ENCODE results near the gene PTGER1. TPM values are rescaled to one million over a fixed set of nuclear protein-coding genes. Genes with fewer than 3 reads are reported as not detected.

The PTGER1 gene
- total and polyA plus RNA-seq, 9 of the 15 experiments (the other 6 are each of a cell fraction or from before 2014, with no cell fraction given): 0.06 to 0.36 (median 0.31) TPM; not detected in 5

- TF ChIP-seq CEBPG (CRISPR knock-in tag; IDR thresholded peaks at IDR 0.05) (peak; percentile 85), CEBPG (tag; conservative IDR thresholded peaks at IDR 0.05 in 1 of 2, IDR thresholded peaks at IDR 0.05 in 1 of 2) (peak; percentile 80 to 83), ZNF165 (CRISPR knock-in tag; IDR thresholded peaks at IDR 0.05; ENCODE audit: borderline replicate concordance) (no peak), ZNF197 (CRISPR knock-in tag; IDR thresholded peaks at IDR 0.05; ENCODE audit: low read depth) (no peak), PKNOX1 (IDR thresholded peaks at IDR 0.05) (peak; percentile 69), ZBTB1 (CRISPR knock-in tag; IDR thresholded peaks at IDR 0.05; ENCODE audit: borderline replicate concordance, low read depth) (no peak), ZHX1 (conservative IDR thresholded peaks at IDR 0.05; ENCODE audit: low read length) (no peak), PPARD (CRISPR knock-in tag; IDR thresholded peaks at IDR 0.05) (no peak), ZNF583 (CRISPR knock-in tag; IDR thresholded peaks at IDR 0.05) (no peak), ARID3B (CRISPR knock-in tag; IDR thresholded peaks at IDR 0.05; ENCODE audit: borderline replicate concordance) (no peak), THRAP3 (IDR thresholded peaks at IDR 0.05; ENCODE audit: borderline replicate concordance) (0 out of 2 replicates have a peak, but pooled peaks have one; percentile 38), ZNF507 (tag; conservative IDR thresholded peaks at IDR 0.05) (no peak), NFIX (CRISPR knock-in tag; IDR thresholded peaks at IDR 0.05; ENCODE audit: low read depth) (no peak), TAL1 (IDR thresholded peaks at IDR 0.05) (no peak), HNRNPK (IDR thresholded peaks at IDR 0.05; ENCODE audit: low read depth, low read length, poor library complexity, severe bottlenecking) (no peak), ZNF551 (CRISPR knock-in tag; IDR thresholded peaks at IDR 0.05) (no peak), MCM7 (IDR thresholded peaks at IDR 0.05) (no peak), PHF20 (IDR thresholded peaks at IDR 0.05; ENCODE audit: partially characterized antibody) (no peak), DPF2 (IDR thresholded peaks at IDR 0.05) (peak; percentile 77), ZNF41 (CRISPR knock-in tag; conservative IDR thresholded peaks at IDR 0.05) (no peak), KAT2B (IDR thresholded peaks at IDR 0.05; ENCODE audit: low read depth, low read length) (no peak), NFATC3 (IDR thresholded peaks at IDR 0.05) (0 out of 2 replicates have a peak, but pooled peaks have one; percentile 18)
- TF ChIP-seq, protein P1, sequence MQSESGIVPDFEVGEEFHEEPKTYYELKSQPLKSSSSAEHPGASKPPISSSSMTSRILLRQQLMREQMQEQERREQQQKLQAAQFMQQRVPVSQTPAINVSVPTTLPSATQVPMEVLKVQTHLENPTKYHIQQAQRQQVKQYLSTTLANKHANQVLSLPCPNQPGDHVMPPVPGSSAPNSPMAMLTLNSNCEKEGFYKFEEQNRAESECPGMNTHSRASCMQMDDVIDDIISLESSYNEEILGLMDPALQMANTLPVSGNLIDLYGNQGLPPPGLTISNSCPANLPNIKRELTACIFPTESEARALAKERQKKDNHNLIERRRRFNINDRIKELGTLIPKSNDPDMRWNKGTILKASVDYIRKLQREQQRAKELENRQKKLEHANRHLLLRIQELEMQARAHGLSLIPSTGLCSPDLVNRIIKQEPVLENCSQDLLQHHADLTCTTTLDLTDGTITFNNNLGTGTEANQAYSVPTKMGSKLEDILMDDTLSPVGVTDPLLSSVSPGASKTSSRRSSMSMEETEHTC (IDR thresholded peaks at IDR 0.05): no peak
Measured at GRCh38 chr19:14510311-14511228, 35.4 kb upstream of the PTGER1 start (continued).
